GM12875 (cell line): ENCODE data around the gene TRIB2.

Experiments used
- H3K4me3 ChIP-seq: one replicate; pipeline ENCODE4 v1.5.1; 2011; ENCODE audit warnings: low read depth, low read length, control low read depth
- TF ChIP-seq, protein P1 (sequence below): IDR thresholded peaks from 2 replicates; pipeline ENCODE4 v1.5.1; 2011; ENCODE audit warnings: low read depth, mild to moderate bottlenecking, control low read depth, inconsistent platforms, low read length, moderate library complexity, borderline replicate concordance; ENCODE audit not compliant: insufficient read depth

The TRIB2 gene

DNA sequence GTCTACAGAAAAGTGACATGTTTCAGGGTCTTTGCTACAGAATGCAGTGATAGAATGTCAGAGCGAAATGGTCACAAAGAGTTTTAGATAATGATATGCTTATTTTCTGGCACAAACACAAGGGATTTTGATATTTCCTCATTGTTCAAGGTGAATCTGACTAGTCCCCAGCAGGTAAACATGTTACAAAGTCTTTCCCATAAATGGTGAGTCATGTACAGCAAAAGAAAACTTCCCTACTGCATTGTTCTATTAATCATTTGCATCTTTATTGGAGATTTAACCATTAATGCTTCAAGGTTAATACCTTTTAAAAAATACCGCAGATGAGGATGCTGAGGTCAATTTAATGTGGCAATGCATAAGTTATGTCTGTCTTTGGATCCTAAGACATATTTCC, 19.1 kb upstream of the TRIB2 start:
- TF ChIP-seq, protein P1, sequence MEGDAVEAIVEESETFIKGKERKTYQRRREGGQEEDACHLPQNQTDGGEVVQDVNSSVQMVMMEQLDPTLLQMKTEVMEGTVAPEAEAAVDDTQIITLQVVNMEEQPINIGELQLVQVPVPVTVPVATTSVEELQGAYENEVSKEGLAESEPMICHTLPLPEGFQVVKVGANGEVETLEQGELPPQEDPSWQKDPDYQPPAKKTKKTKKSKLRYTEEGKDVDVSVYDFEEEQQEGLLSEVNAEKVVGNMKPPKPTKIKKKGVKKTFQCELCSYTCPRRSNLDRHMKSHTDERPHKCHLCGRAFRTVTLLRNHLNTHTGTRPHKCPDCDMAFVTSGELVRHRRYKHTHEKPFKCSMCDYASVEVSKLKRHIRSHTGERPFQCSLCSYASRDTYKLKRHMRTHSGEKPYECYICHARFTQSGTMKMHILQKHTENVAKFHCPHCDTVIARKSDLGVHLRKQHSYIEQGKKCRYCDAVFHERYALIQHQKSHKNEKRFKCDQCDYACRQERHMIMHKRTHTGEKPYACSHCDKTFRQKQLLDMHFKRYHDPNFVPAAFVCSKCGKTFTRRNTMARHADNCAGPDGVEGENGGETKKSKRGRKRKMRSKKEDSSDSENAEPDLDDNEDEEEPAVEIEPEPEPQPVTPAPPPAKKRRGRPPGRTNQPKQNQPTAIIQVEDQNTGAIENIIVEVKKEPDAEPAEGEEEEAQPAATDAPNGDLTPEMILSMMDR: no peak

DNA sequence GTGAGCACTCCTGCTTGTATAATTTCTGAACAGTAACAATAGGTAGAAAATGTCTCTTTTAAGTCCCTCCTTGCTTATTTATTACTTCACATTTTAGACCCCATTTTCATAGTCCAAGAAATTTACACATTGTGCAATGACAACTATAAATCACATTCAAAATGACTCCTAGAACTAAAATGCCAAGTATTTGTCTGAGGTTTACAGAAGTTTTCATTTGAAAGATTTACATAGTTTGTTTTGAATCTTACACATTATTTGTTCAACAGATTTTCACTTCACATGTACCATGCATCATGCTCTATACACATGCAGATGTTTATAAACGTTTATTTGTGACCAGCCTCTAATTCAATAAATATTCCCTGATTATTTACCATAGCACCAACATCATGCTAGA, 15.7 kb upstream of the TRIB2 start:
- no peak overlapping the region for H3K4me3 ChIP-seq
- TF ChIP-seq, protein P1: no peak

More for the DNA sequence above, 19.1 kb upstream of the TRIB2 start:
- H3K4me3 ChIP-seq: no peak overlapping the region

DNA sequence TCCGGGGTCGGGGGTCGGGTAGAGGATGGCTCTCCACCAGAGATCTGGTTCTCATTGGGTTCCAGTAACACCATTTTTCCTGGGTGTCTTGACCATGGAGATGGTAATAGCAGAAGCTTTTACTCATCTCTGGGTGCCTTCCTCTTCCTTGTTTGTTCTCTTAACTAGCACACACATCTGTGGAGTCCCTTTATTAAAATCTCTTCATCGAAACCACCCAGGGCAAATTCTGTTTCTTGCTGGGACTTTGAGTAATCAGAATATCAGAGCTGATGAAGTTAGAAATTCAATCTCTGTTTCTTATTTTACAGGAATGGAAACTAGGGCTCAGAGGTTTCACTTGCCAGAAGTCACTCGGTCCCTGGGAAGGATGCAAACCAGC, 15.0 kb upstream of the TRIB2 start:
- H3K4me3 ChIP-seq: no peak overlapping the region
- TF ChIP-seq, protein P1: no peak

DNA sequence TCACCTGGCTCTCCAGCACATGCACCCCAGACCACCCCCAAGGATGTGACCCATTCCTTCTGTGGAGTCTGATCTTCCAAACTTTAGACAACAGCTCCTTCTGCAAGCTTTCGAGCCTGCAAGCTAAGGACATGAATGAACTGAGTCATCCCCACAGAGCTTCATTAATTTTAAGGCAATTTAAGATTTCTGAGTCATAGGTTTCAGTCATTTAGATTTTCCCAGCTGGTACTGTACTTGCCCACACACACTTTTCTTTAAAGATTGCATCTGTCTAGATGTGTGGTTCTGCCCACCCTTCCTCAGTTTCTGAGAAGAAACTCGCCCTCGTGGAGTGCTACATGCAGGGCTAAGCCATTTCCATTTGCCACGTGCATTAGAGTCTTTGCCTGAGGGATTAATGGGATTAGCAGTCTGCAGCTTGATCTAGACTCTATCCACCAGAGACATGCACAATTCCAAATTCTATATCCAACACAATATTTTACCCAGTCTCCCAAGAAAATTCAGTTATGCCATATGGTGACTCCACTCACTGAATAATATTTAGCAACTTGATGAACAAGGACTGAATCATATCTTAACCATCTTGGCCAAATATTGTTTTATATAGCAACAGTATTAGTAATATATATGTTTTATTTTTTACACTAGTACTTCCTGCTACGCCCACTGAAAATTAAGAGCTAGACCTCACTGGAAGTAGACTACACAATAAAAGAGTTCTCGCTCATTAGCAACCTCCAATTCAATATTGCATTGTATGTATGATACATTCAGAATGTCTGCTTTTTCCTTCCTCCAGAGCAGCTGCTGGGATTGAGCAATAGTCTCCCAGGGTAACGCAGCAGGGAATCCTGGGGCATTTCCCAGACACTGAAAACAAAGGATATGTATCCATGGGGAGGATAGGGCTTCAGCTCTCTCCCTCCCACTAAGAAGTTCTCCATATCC, 14.3 kb upstream of the TRIB2 start:
- no peak overlapping the region for H3K4me3 ChIP-seq
- TF ChIP-seq, protein P1: no peak

DNA sequence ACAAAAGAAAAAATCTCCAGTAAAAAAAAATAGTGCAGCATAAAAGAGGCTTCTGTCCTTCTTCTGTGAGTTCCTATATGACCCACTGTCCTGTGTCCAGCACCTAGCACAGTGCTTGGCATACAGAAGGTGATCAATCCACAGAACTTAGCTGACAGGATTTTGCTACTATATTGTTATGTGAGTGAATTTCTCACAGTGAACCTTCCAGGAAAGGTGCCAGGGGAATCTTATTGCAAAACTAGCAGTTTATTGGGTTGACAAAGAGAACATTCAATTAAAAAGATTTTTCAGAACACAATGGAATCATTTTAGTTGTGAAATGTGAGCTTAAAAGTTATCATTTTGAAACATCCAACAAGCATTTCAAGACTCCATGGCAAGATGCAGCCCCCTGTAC, 12.4 kb upstream of the TRIB2 start:
- no peak overlapping the region for H3K4me3 ChIP-seq
- TF ChIP-seq, protein P1: no peak

DNA sequence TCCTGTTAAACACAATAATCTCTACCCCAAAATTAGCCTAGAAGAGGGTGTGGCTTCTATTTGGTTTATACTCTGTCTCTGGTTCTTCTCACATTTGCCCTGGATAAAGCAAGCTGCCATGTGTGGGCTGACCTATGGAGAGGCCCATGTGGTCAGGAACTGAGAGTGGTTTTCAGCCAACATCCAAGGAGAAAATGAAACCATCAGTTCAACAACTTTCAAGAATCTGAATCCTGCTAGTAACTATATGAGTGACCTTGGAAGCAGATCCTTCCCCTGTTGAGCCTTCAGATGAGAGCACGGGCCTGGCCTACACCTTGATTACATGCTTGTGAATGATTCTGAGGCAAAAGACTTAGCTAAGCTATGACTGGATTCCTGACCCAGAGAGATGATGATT, 11.5 kb upstream of the TRIB2 start:
- TF ChIP-seq, protein P1: no peak
- H3K4me3 ChIP-seq: no peak overlapping the region

DNA sequence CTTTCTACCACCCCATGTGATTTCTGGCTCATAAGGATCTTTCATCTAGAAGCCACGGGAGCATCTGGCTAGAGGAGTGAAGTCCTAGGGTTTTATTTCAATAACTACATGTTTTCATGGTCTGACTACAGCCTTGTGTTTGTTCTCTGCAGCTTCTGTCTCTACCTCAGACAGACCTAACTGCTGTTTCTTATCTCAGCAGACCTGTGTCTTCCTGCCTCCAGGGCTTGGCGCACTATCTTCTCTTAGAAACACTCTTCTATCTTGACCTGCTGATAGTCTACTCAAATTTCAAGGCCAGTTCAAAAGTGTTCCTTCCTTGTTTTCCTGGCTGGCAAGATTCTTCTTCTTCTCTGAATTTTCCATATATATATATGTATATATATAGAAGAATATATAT, 11.0 kb upstream of the TRIB2 start:
- TF ChIP-seq, protein P1: no peak
- no peak overlapping the region for H3K4me3 ChIP-seq
